Forelimb muscle (tissue), 1 donor: ENCODE data around the gene DNAAF1. TPM values are rescaled to one million over a fixed set of nuclear protein-coding genes. Genes with fewer than 3 reads are reported as not detected.
"Not testable (repeated sequence)": the region's sequence is repeated elsewhere in the genome, so short reads cannot be mapped to it uniquely, and the experiment has no call there.

Experiments
- DNase-seq: peaks from one replicate; pipeline ENCODE4 v3.0.0-alpha.2; 2013; ENCODE audit warnings: low read depth
- polyA plus RNA-seq: library from polyadenylated mRNA; unstranded; fragments of 120-200 nt; gene quantifications from one replicate; pipeline ENCODE4 v1.2.1, GENCODE V29; 2013; ENCODE audit not compliant: insufficient read length

DNAAF1 gene
- 0.33 TPM for polyA plus RNA-seq

- peak; percentile 51 for DNase-seq
Measured at GRCh38 chr16:84144859-84145639, at the start of gene DNAAF1, which contains the start of gene HSDL1. TSS of gene DNAAF1 (plus strand) at chr16:84145308. CDS start at chr16:84145441, 133 bp downstream. TSS of gene HSDL1 (minus strand) at chr16:84145177. CDS start at chr16:84131321, 13,856 bp downstream.

DNA sequence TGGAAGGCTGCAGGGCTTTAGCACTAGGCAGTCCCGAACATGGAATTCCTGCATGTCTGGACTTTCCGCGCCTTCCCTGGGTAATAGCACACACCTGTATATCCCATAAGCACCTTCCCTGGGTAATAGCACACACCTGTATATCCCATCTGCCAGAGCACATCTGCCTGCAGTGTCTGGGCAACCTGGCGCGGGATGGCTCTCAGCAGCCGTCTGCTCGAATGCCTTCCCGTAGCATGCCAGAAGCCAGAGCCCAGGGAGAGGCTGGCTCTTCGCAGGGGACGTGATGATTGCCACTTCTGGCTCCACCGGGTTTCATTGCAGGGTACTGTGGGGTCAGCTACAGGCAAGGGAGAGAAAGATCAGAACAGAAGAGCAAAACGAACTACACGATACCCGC is 49.6 kb upstream of the DNAAF1 start:
- no peak for DNase-seq

DNA sequence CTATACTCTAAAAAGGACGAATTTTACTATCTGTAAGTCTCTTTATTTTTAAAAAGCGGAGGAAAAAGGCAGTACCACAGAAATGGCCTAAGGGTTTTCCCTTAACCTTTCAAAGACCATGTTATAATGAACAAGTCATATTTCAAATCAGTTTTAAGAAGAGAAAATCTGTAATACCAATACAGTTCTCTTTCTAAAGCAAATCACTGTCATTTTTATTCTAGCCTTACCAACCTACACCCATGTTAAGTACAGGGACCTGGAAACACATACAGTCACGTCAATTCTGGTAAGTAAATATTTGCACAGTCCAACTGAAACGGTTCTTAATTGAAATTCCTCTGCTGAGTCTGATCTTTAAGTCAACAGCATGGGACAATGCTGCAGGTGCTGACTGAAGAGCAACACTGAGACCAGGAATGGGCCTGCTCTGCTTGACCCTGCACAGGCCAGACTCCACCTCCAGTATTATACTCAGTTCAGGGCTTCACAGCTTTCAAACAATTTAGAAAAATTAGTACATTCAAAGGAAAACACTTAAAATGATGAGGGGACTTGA is 48.6 kb upstream of the DNAAF1 start:
- DNase-seq: no peak

DNA sequence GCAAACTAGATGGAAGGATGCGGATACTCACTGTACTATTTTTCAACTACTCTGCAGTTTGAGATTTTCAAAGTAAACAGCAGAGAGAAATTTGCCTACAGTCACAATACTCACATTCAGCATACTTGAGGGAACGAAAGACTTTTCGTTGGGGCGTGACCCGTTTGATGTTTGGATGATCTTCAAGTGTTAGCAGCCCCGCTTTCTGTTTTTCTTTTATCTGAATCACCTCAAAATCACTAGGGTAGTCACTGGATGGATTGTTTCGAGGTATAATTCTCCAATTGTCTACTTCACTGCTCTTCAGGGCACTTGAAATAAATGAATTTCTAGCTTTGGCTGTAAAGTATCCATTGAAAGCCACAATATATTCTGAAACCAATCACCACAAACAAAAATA is 46.2 kb upstream of the DNAAF1 start:
- DNase-seq: no peak

- DNase-seq: no peak
Measured at GRCh38 chr16:84103678-84104077, 41.4 kb upstream of the DNAAF1 start.

GRCh38 chr16:84104231-84104630 is 40.9 kb upstream of the DNAAF1 start:
- DNase-seq: no peak

DNA sequence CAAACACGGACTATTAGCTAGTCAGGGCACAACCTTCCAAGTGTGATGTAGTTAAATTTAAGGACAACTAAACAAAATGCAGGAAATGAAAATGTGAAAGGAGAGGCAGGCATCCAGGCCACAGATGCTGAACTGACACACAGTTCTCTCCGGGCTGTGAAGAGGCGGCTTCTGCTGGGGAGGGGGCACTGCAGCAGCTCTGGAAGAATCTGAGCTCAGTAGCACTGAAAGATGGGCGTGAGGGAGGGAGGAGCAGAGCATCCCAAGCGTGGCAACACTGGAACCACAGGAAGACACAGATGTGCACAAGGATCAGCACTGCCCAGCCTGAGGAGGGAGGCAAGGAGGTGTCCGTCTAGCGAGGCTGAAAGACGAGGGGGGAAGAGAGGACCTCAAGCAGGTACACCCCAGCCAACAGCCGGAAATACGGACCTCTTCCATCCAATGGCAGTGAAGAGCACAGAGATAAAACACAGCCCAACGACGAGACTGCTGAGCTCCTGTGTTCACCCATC is 39.8 kb upstream of the DNAAF1 start:
- DNase-seq: no peak

GRCh38 chr16:84105948-84106740 is 39.0 kb upstream of the DNAAF1 start:
- no peak for DNase-seq

DNA sequence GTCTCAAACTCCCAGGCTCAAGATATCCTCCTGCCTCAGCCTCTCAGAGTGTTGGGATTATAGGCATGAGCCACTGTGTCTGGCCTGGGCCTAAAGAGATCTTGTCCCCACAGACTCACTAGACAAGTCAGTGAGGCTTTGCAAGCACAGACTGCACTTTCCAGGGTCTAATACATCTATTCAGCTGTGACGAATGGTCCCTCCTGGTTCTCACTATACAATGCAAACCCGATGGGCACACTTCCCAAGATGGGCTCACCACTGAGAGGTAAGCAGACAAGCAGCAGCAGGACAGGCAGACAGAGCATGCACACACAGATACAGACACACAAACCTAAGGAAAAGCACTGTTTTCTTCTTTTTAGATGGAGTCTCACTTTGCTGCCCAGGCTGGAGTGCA is 37.2 kb upstream of the DNAAF1 start:
- DNase-seq: no peak

DNA sequence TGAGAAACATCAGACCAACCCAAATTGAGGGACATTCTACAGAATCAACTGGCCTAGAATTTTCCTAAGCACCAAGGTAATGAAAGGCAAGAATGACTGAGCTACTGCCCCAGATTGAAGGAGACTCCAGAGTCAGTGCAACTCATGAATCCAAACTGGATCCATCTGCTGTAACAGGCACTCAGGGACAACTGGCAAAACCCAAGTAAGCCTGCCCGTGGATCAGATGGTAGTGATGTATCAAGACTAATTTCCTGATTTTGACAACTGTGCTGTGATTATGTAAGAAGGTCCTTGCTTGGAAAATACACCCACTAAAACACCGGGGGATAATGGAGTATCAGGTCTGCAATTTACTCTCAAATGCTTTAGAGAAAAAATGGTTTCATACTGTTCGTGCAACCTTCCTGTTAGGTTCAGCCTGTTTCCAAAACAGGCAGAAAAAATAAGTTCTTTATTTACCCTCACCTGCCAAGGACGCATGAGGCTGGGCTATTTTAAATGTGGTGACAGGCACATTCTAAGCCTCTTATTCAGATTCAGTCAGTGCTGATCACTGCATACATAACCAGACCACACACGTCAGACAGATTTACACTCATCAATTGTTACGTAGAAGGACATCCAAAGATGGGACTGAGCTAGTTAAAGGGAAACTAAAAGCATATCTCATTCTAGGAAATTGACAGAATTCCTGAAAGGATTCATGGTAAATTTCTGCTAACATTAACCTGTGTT is 35.3 kb upstream of the DNAAF1 start:
- DNase-seq: no peak

DNA sequence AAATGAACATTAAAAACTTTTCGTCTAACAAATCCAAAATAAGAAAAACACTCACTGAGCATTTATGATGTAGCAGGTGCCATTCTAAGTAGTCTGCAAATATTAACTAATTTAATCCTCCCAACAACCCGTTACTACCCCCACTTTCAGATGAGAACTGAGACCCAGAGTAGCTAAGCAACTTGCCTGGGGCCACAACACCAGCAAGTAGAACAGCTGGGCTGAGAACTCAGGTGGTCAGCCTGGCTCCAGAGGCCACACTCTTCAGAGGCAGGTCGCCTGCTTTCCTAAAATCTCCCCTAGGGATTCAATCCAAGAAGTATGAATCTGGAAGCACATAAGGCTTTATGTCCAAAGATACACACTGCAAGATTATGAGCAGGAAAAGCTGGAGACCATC is 34.6 kb upstream of the DNAAF1 start:
- DNase-seq: no peak

- DNase-seq: no peak
Measured at GRCh38 chr16:84111525-84111924, 33.6 kb upstream of the DNAAF1 start.

DNA sequence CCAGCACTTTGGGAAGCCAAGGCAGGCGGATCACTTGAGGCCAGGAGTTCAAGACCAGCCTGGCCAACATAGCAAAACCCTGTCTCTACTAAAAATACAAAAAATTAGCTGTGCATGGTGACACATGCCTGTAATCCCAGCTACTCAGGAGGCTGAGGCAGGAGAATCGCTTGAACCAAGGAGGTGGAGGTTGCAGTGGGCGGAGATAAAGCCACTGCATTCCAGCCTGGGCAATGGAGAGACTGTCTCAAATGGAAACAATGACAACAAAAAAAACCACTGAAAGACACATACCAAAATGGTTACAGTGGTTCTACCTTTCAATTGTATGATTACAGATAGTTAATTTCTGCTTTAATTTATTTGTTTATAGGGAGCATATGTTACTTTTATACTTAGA is 33.2 kb upstream of the DNAAF1 start:
- not testable (repeated sequence) for DNase-seq

DNA sequence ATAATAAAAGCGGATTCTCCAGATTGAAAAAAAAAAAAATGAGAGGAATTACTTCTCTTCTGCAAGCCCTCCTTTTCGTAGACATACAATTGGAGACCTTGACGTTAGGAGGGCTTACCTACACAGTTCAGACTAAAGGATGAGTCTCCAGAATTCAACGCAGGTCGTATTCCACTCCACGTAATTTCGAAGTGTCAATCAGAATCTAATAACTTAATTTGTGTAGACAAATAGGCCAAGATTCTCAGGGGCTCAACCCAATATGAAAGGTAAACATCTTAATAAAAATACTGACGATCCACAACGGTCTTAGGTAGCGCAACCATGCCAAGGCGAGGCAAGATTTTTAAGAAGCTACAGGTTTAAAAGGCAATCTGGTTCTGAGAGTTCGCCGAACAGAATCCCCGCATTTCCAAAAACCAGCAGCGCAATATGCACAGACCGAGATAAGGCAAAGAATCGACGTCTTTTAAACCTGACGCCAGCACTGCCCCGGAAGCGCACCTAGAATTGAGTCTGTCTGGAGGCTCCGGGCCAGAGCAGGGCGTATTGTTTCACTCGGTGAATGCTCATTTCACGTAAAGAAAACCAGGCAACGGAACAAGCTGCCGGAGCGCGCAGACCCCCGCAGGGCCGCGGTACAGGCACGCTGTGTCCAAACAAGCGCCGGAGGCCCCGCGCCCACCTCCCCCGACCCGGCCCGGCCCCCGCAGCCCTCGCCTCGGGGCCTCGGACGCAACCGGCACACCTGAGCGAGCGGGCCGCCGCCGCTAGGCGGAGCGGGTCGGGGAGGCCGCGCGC is 29.0 kb upstream of the DNAAF1 start:
- DNase-seq: no peak

- peak; percentile 87 for DNase-seq
Measured at GRCh38 chr16:84116720-84117493, 28.2 kb upstream of the DNAAF1 start, which contains the start of gene MBTPS1. TSS of gene MBTPS1 (minus strand) at chr16:84116942. CDS start at chr16:84101783, 15,159 bp downstream.

- no peak for DNase-seq
Measured at GRCh38 chr16:84117494-84117843, 27.6 kb upstream of the DNAAF1 start.

DNA sequence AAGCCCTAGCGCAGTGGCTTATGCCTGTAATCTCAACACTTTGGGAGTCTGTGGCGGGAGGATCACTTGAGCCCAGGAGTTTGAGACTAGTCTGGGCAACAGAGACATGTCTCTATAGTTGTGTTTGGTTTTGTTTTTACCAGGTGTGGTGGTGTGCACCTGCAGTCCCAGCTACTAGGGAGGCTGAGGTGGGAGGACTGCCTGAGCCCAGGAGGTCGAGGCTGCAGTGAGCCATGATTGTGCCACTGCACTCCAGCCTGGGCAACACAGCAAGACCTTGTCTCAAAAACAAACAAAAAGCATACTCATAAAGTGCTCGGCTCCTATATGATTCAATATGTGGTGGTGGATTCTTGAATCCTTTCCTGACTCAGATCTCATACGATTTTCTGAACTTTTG is 26.8 kb upstream of the DNAAF1 start:
- DNase-seq: not testable (repeated sequence)

DNA sequence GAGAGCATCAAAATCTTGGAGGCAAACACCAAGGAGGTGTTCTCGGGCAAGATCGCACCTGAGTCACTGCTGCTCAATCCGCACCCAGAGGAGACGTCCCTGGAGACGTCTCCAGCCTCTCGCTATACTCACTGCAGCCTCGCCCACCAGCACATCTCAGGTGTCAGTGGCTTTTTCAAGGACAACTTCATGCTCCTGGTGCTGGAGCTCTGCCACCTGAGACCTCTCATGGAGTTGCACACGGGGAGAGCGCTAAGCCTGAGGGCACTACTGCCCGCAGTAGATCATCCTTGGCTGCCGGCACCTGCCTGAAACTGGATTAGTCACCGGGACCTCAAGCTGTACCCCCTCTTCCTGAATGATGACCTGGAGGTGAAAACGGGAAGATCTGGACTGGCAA is 25.7 kb upstream of the DNAAF1 start:
- no peak for DNase-seq

GRCh38 chr16:84120023-84120422 is 25.1 kb upstream of the DNAAF1 start:
- DNase-seq: no peak

- DNase-seq: no peak
Measured at GRCh38 chr16:84121007-84121406, 24.1 kb upstream of the DNAAF1 start.
